IMR-90 (cell line): ENCODE data around the gene PRSS23.

Source experiments
- BHLHE40 ChIP-seq: fragments of 150-350 bp; IDR thresholded peaks from 2 replicates; pipeline ENCODE4 v1.6.1; 2016; ENCODE audit warnings: mild to moderate bottlenecking, low read depth, low read length
- CEBPB ChIP-seq: IDR thresholded peaks from 2 replicates; pipeline ENCODE4 v1.6.1; 2012; ENCODE audit warnings: low read depth, low read length, improper control_type of control experiment
- CTCF ChIP-seq: conservative IDR thresholded peaks from 2 replicates; pipeline ENCODE4 v1.5.1; 2012; ENCODE audit warnings: mild to moderate bottlenecking, low read depth, low read length, improper control_type of control experiment
- ELK1 ChIP-seq: fragments of 150-350 bp; IDR thresholded peaks from 2 replicates; pipeline ENCODE4 v1.6.1; 2016; ENCODE audit warnings: low read depth, mild to moderate bottlenecking, low read length, moderate library complexity, borderline replicate concordance
- FOS ChIP-seq: fragments of 150-350 bp; IDR thresholded peaks from 2 replicates; pipeline ENCODE4 v1.6.1; 2016; ENCODE audit warnings: low read depth, low read length
- MAFK ChIP-seq: IDR thresholded peaks from 2 replicates; pipeline ENCODE4 v1.6.1; 2012; ENCODE audit warnings: low read depth, low read length, improper control_type of control experiment
- MXI1 ChIP-seq: IDR thresholded peaks from 2 replicates; pipeline ENCODE4 v1.6.1; 2012; ENCODE audit warnings: low read depth, mild to moderate bottlenecking, low read length, moderate library complexity, borderline replicate concordance
- NFE2L2 ChIP-seq: fragments of 150-350 bp; IDR thresholded peaks from 2 replicates; pipeline ENCODE4 v1.6.1; 2016; ENCODE audit warnings: low read depth, mild to moderate bottlenecking, low read length
- POLR2A ChIP-seq: IDR thresholded peaks from 2 replicates; pipeline ENCODE4 v1.6.1; 2012; ENCODE audit warnings: mild to moderate bottlenecking, low read depth, low read length
- RAD21 ChIP-seq: IDR thresholded peaks from 2 replicates; pipeline ENCODE4 v1.6.1; 2012; ENCODE audit warnings: low read length, improper control_type of control experiment
- RCOR1 ChIP-seq: IDR thresholded peaks from 2 replicates; pipeline ENCODE4 v1.6.1; 2012; ENCODE audit warnings: mild to moderate bottlenecking, low read length, improper control_type of control experiment; ENCODE audit not compliant: insufficient replicate concordance
- USF2 ChIP-seq: fragments of 150-350 bp; IDR thresholded peaks from 2 replicates; pipeline ENCODE4 v1.6.1; 2017; ENCODE audit warnings: mild to moderate bottlenecking, antibody characterized with exemption, low read length, low read depth

GRCh38 chr11:86795511-86795910, 4.8 kb upstream of the PRSS23 start:
- no peak for TF ChIP-seq CTCF
- no peak for TF ChIP-seq POLR2A
- TF ChIP-seq MAFK, result no peak
- TF ChIP-seq RAD21, result no peak
- TF ChIP-seq CEBPB, result no peak
- no peak for TF ChIP-seq MXI1
- no peak for TF ChIP-seq RCOR1
- no peak for TF ChIP-seq BHLHE40
- TF ChIP-seq USF2, result no peak
- TF ChIP-seq NFE2L2, result no peak
- no peak for TF ChIP-seq ELK1
- TF ChIP-seq FOS, result no peak
